ENCODE results near the gene SETD7.

The SETD7 gene

DNA sequence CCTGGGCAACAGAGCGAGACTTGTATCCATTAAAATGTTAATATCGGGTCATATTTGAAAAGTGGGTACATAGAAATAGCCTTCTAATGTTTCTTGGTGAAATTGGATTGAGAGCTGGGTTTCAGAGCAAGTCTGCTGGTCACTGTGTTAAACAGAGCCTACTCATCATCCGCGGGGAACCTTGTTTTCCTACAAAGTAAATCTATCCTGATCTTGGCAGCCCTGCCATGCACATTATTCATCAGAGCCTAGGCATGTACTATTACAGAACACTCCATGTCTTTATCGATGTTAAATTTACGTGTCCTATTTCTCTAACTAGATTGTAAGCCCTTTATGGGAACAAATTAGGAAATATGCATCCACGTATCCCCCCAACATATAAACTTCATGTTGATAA lies 18.7 kb downstream of the SETD7 start:
- whole genome bisulfite sequencing (ENCODE audit: insufficient coverage) = 100% methylated on average over 2 of the region's 7 CpGs
- H3K27ac ChIP-seq (ENCODE audit: insufficient read depth in 1 of 2, low read depth in 1 of 2, low read length in 2 of 2, poor library complexity in 1 of 2, severe bottlenecking in 2 of 2) = no peak overlapping the region
- no peaks in the 10 kb centered on the region for H3K27me3 ChIP-seq (replicated peaks in 2 of 5; ENCODE audit: control insufficient read depth in 4 of 5, insufficient read depth in 5 of 5, low read length in 4 of 5)

DNA sequence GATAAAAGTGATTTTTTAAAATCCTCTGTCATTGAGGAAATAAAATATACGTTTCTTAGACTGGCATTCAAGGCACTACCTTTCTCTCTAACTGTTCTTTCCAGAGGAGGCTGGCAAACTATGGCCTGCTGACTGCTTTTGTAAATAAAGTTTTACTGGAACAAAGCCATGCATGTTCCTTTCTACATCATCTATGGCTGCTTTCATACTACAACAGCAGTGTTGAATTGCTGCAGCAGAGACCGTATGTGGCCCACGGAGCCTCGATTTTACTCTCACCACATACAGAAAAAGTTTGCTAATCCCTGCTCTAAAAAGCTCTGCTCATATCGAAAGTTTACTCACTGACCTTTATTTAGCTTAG lies 20.2 kb downstream of the SETD7 start:
- no peak overlapping the region for H3K4me3 ChIP-seq (ENCODE audit: control insufficient read depth in 1 of 7, extremely low read depth in 1 of 7, insufficient read depth in 4 of 7, low read depth in 2 of 7, low read length in 6 of 7)
- no peaks in the 10 kb centered on the region for H3K4me1 ChIP-seq (ENCODE audit: control extremely low read depth in 1 of 4, control insufficient read depth in 4 of 4, insufficient read depth in 4 of 4, low read length in 3 of 4)
- POLR2A ChIA-PET = no interaction called here
- no peak for DNase-seq
- peaks cover 5 to 26% (median 17%) of the 10 kb centered on the region in 4 experiments for H3K36me3 ChIP-seq (ENCODE audit: control insufficient read depth in 4 of 4, insufficient read depth in 4 of 4, low read length in 3 of 4)
- no peaks in the 10 kb centered on the region for H3K9me3 ChIP-seq (ENCODE audit: control extremely low read depth in 1 of 5, control insufficient read depth in 4 of 5, insufficient read depth in 2 of 5, low read depth in 1 of 5, low read length in 4 of 5)
- WGBS (ENCODE audit: insufficient coverage) = 84% methylated on average over 5 of the region's 5 CpGs
- no peak overlapping the region for H3K27ac ChIP-seq (ENCODE audit: insufficient read depth in 1 of 2, low read depth in 1 of 2, low read length in 2 of 2, poor library complexity in 1 of 2, severe bottlenecking in 2 of 2)
- H3K27me3 ChIP-seq (replicated peaks in 2 of 5; ENCODE audit: control insufficient read depth in 4 of 5, insufficient read depth in 5 of 5, low read length in 4 of 5) = no peaks in the 10 kb centered on the region
- CTCF ChIA-PET = no interaction called here

More for the DNA sequence above, 18.7 kb downstream of the SETD7 start:
- no peaks in the 10 kb centered on the region for H3K4me1 ChIP-seq (ENCODE audit: control extremely low read depth in 1 of 4, control insufficient read depth in 4 of 4, insufficient read depth in 4 of 4, low read length in 3 of 4)
- CTCF ChIA-PET = no interaction called here
- POLR2A ChIA-PET = no interaction called here
- DNase-seq = no peak
- H3K36me3 ChIP-seq (ENCODE audit: control insufficient read depth in 4 of 4, insufficient read depth in 4 of 4, low read length in 3 of 4) = peaks cover 7 to 29% (median 18%) of the 10 kb centered on the region in 4 experiments
- H3K4me3 ChIP-seq (ENCODE audit: control insufficient read depth in 1 of 7, extremely low read depth in 1 of 7, insufficient read depth in 4 of 7, low read depth in 2 of 7, low read length in 6 of 7) = no peak overlapping the region
- H3K9me3 ChIP-seq (ENCODE audit: control extremely low read depth in 1 of 5, control insufficient read depth in 4 of 5, insufficient read depth in 2 of 5, low read depth in 1 of 5, low read length in 4 of 5) = no peaks in the 10 kb centered on the region

DNA sequence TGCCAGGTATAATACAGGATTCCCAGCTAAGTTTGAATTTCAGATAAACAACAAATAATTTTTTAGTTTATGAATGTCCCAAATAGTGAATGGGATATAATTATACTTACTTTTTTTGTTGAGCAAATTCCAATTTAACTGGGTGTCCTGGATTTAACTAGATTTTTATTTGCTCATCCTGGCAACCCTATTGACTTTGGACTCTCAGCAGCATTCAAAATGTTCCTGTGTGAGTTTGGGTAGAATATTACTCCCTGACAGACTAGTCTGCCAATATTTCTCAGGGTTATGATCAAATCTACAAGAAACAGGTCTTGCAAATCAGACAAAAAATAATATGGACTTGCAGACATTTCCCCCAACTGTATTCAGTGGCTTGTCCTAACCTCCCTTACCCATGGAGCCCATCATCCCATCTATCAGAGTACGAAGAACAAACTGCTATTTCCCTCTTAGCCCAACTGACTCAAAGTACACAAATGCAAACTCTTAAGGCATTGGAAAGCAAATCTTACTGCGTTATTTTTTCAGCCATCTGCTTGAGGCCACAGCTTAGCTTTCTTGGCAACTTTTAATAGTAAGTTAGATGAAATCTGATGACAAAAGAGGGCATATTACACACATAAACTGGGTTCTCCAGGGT lies 20.7 kb downstream of the SETD7 start:
- WGBS (ENCODE audit: insufficient coverage) = no CpG with 5 or more reads among the region's 2 CpGs
- ChIA-PET CTCF (no interaction called here), POLR2A (no interaction called here)
- Histone ChIP-seq H3K36me3 (ENCODE audit: control insufficient read depth in 4 of 4, insufficient read depth in 4 of 4, low read length in 3 of 4) (peaks cover 3 to 22% (median 12%) of the 10 kb centered on the region in 4 experiments), H3K27ac (ENCODE audit: insufficient read depth in 1 of 2, low read depth in 1 of 2, low read length in 2 of 2, poor library complexity in 1 of 2, severe bottlenecking in 2 of 2) (no peak overlapping the region), H3K4me1 (ENCODE audit: control extremely low read depth in 1 of 4, control insufficient read depth in 4 of 4, insufficient read depth in 4 of 4, low read length in 3 of 4) (no peaks in the 10 kb centered on the region), H3K27me3 (replicated peaks in 2 of 5; ENCODE audit: control insufficient read depth in 4 of 5, insufficient read depth in 5 of 5, low read length in 4 of 5) (no peaks in the 10 kb centered on the region), H3K9me3 (ENCODE audit: control extremely low read depth in 1 of 5, control insufficient read depth in 4 of 5, insufficient read depth in 2 of 5, low read depth in 1 of 5, low read length in 4 of 5) (no peaks in the 10 kb centered on the region), H3K4me3 (ENCODE audit: control insufficient read depth in 1 of 7, extremely low read depth in 1 of 7, insufficient read depth in 4 of 7, low read depth in 2 of 7, low read length in 6 of 7) (no peak overlapping the region)
- no peak for DNase-seq

DNA sequence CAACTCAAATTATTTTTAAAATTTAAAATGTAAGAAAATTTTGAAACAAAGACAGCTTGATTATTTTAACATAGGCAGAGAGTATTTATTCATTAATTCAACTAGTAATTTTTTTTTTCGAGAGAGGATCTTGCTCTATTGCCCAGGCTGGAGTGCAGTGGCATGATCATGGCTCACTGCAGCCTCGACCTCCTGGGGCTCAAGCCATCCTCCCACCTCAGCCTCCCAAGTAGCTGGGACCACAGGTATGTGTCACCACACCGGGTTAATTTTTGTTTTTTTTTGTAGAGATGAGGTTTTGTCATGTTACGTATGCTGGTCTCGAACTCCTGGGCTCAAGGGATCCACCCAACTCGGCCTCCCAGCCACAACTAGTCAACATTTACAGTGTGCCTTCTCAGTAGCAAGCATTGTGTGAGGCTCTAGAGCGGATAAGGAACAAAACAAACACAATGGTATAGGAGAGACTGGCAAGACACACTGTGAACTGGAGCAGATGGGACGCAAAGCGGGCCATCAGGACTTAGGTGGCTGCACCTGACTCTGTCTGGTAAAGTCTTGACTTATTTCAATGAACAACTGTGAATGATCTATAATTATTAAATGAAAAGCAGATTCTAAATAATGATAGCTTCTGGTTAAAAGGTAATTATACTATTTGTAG lies 21.6 kb downstream of the SETD7 start:
- POLR2A ChIA-PET = interaction anchor here (0.6 to 0.8 kb wide), 3 partner anchors 132 to 227 kb away, joined by 3 read pairs; no protein-coding TSS in a partner anchor
- CTCF ChIA-PET = interaction anchor here (0.6 to 0.9 kb wide), 3 partner anchors 11 to 136 kb away, joined by 3 read pairs; no protein-coding TSS in a partner anchor
- H3K27me3 ChIP-seq (replicated peaks in 2 of 5; ENCODE audit: control insufficient read depth in 4 of 5, insufficient read depth in 5 of 5, low read length in 4 of 5) = no peaks in the 10 kb centered on the region

GRCh38 chr4:139533511-139533910 lies 22.5 kb downstream of the SETD7 start:
- POLR2A ChIA-PET = interaction anchor here (0.8 kb wide), 1 partner anchor 190 kb away, joined by 3 read pairs; no protein-coding TSS in a partner anchor
- no peaks in the 10 kb centered on the region for H3K9me3 ChIP-seq (ENCODE audit: control extremely low read depth in 1 of 5, control insufficient read depth in 4 of 5, insufficient read depth in 2 of 5, low read depth in 1 of 5, low read length in 4 of 5)
- H3K4me3 ChIP-seq (ENCODE audit: control insufficient read depth in 1 of 7, extremely low read depth in 1 of 7, insufficient read depth in 4 of 7, low read depth in 2 of 7, low read length in 6 of 7) = no peak overlapping the region
- H3K27ac ChIP-seq (ENCODE audit: insufficient read depth in 1 of 2, low read depth in 1 of 2, low read length in 2 of 2, poor library complexity in 1 of 2, severe bottlenecking in 2 of 2) = no peak overlapping the region
- 80% methylated on average over 2 of the region's 3 CpGs for WGBS (ENCODE audit: insufficient coverage)
- CTCF ChIA-PET = interaction anchor here (0.9 to 1.0 kb wide), 3 partner anchors 27 to 129 kb away, joined by 3 to 4 read pairs (median 3); no protein-coding TSS in a partner anchor
- DNase-seq = no peak
- peaks cover 0 to 14% (median 9%) of the 10 kb centered on the region in 4 experiments for H3K36me3 ChIP-seq (ENCODE audit: control insufficient read depth in 4 of 4, insufficient read depth in 4 of 4, low read length in 3 of 4)
- H3K4me1 ChIP-seq (ENCODE audit: control extremely low read depth in 1 of 4, control insufficient read depth in 4 of 4, insufficient read depth in 4 of 4, low read length in 3 of 4) = peaks cover 6 to 10% (median 9%) of the 10 kb centered on the region in 4 experiments
- no peaks in the 10 kb centered on the region for H3K27me3 ChIP-seq (replicated peaks in 2 of 5; ENCODE audit: control insufficient read depth in 4 of 5, insufficient read depth in 5 of 5, low read length in 4 of 5)

More for the DNA sequence above, 21.6 kb downstream of the SETD7 start:
- Histone ChIP-seq H3K27ac (ENCODE audit: insufficient read depth in 1 of 2, low read depth in 1 of 2, low read length in 2 of 2, poor library complexity in 1 of 2, severe bottlenecking in 2 of 2) (no peak overlapping the region), H3K9me3 (ENCODE audit: control extremely low read depth in 1 of 5, control insufficient read depth in 4 of 5, insufficient read depth in 2 of 5, low read depth in 1 of 5, low read length in 4 of 5) (no peaks in the 10 kb centered on the region), H3K4me1 (ENCODE audit: control extremely low read depth in 1 of 4, control insufficient read depth in 4 of 4, insufficient read depth in 4 of 4, low read length in 3 of 4) (peaks cover 0 to under 1% (median under 1%) of the 10 kb centered on the region in 4 experiments), H3K36me3 (ENCODE audit: control insufficient read depth in 4 of 4, insufficient read depth in 4 of 4, low read length in 3 of 4) (peaks cover 0 to 14% (median 9%) of the 10 kb centered on the region in 4 experiments), H3K4me3 (ENCODE audit: control insufficient read depth in 1 of 7, extremely low read depth in 1 of 7, insufficient read depth in 4 of 7, low read depth in 2 of 7, low read length in 6 of 7) (no peak overlapping the region)
- 96% methylated on average over 4 of the region's 9 CpGs for WGBS (ENCODE audit: insufficient coverage)
- no peak for DNase-seq

DNA sequence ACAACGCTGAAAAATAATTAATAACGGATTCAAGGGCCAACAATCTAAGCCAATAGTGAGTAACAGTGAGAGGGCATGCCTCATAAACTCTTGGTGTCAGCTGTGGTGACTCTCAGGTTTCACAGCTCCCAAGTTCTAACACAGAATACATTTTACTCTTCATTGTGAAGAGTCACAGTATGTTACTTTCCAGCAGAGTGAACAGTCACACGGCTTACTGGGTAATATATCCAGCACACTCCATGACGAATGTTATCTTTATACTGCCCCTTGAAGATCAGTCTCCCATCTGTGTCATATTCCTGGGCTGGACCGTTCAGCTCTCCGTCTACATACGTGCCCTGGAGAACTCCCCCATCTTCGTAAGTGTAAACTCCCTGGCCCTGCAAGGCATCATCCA lies 23.1 kb downstream of the SETD7 start:
- no peak overlapping the region for H3K4me3 ChIP-seq (ENCODE audit: control insufficient read depth in 1 of 7, extremely low read depth in 1 of 7, insufficient read depth in 4 of 7, low read depth in 2 of 7, low read length in 6 of 7)
- DNase-seq = no peak
- POLR2A ChIA-PET = no interaction called here
- CTCF ChIA-PET = interaction anchor here (0.9 to 2.1 kb wide), 5 partner anchors 26 to 132 kb away, joined by 3 to 6 read pairs (median 3); no protein-coding TSS in a partner anchor
- no peaks in the 10 kb centered on the region for H3K9me3 ChIP-seq (ENCODE audit: control extremely low read depth in 1 of 5, control insufficient read depth in 4 of 5, insufficient read depth in 2 of 5, low read depth in 1 of 5, low read length in 4 of 5)
- peaks cover 6 to 15% (median 12%) of the 10 kb centered on the region in 4 experiments for H3K4me1 ChIP-seq (ENCODE audit: control extremely low read depth in 1 of 4, control insufficient read depth in 4 of 4, insufficient read depth in 4 of 4, low read length in 3 of 4)
- no peaks in the 10 kb centered on the region for H3K27me3 ChIP-seq (replicated peaks in 2 of 5; ENCODE audit: control insufficient read depth in 4 of 5, insufficient read depth in 5 of 5, low read length in 4 of 5)
- WGBS (ENCODE audit: insufficient coverage) = 100% methylated on average over 2 of the region's 8 CpGs
- H3K27ac ChIP-seq (ENCODE audit: insufficient read depth in 1 of 2, low read depth in 1 of 2, low read length in 2 of 2, poor library complexity in 1 of 2, severe bottlenecking in 2 of 2) = no peak overlapping the region
- H3K36me3 ChIP-seq (ENCODE audit: control insufficient read depth in 4 of 4, insufficient read depth in 4 of 4, low read length in 3 of 4) = peaks cover 0 to 16% (median 10%) of the 10 kb centered on the region in 4 experiments

All from common myeloid progenitor, CD34-positive (primary cell).